ENCODE results near the gene PTPRS.

The PTPRS gene

GRCh38 chr19:5354403-5354802 is 13.8 kb upstream of the PTPRS start:
- peak; percentile 57 for DNase-seq

GRCh38 chr19:5352229-5352763 is 11.7 kb upstream of the PTPRS start:
- DNase-seq = no peak

GRCh38 chr19:5351731-5352228 is 11.2 kb upstream of the PTPRS start:
- no peak for DNase-seq

GRCh38 chr19:5349041-5349440 is 8.4 kb upstream of the PTPRS start:
- no peak for DNase-seq

- no peak for DNase-seq
Measured at GRCh38 chr19:5345895-5346386, 5.3 kb upstream of the PTPRS start.

- DNase-seq = no peak
Measured at GRCh38 chr19:5343848-5344247, 3.2 kb upstream of the PTPRS start.

- DNase-seq = no peak
Measured at GRCh38 chr19:5342573-5343201, 2.1 kb upstream of the PTPRS start.

GRCh38 chr19:5341981-5342380 is 1.4 kb upstream of the PTPRS start:
- no peak for DNase-seq

GRCh38 chr19:5341448-5341820 is 822 bp upstream of the PTPRS start:
- DNase-seq = no peak

GRCh38 chr19:5339950-5340636 is 519 bp downstream of the PTPRS start:
- DNase-seq = no peak

- peak; percentile 26 for DNase-seq
Measured at GRCh38 chr19:5339198-5339949, 1.2 kb downstream of the PTPRS start.

GRCh38 chr19:5338656-5339197 is 1.9 kb downstream of the PTPRS start:
- no peak for DNase-seq

- DNase-seq = no peak
Measured at GRCh38 chr19:5337708-5338655, 2.6 kb downstream of the PTPRS start.

- no peak for DNase-seq
Measured at GRCh38 chr19:5337126-5337525, 3.5 kb downstream of the PTPRS start.

GRCh38 chr19:5336195-5336965 is 4.2 kb downstream of the PTPRS start:
- no peak for DNase-seq

- no peak for DNase-seq
Measured at GRCh38 chr19:5335593-5335992, 5.0 kb downstream of the PTPRS start.

GRCh38 chr19:5334824-5335500 is 5.7 kb downstream of the PTPRS start:
- DNase-seq = no peak

- DNase-seq = no peak
Measured at GRCh38 chr19:5334366-5334739, 6.3 kb downstream of the PTPRS start.

GRCh38 chr19:5333581-5334365 is 6.8 kb downstream of the PTPRS start:
- DNase-seq = no peak

- no peak for DNase-seq
Measured at GRCh38 chr19:5332501-5332900, 8.1 kb downstream of the PTPRS start.

Measured in stimulated activated CD8-positive, alpha-beta memory T cell treated with anti-CD3 and anti-CD28 coated beads, Interleukin-4, amount 100 ng/mL, for 48 hours (primary cell).